ENCODE results near the gene HOXD12. TPM values are rescaled to one million over a fixed set of nuclear protein-coding genes. Genes with fewer than 3 reads are reported as not detected.

The HOXD12 gene
- total RNA-seq, 4 donors from 2014 or later = 0.27 TPM; not detected in 3

GRCh38 chr2:176149481-176149938, 49.9 kb downstream of the HOXD12 start:
- intact Hi-C loops (cut with DNase I; ENCODE audit: low total_unique reads) = no loop called here
- no peak overlapping the region for H3K4me3 ChIP-seq (ENCODE audit: low read depth, poor library complexity, severe bottlenecking)
- 59 to 74% methylated on average over 22 of the region's 22 CpGs for WGBS, 2 donors
- TF ChIP-seq POLR2A (IDR thresholded peaks at IDR 0.05) = no peak
- TF ChIP-seq, protein P1, sequence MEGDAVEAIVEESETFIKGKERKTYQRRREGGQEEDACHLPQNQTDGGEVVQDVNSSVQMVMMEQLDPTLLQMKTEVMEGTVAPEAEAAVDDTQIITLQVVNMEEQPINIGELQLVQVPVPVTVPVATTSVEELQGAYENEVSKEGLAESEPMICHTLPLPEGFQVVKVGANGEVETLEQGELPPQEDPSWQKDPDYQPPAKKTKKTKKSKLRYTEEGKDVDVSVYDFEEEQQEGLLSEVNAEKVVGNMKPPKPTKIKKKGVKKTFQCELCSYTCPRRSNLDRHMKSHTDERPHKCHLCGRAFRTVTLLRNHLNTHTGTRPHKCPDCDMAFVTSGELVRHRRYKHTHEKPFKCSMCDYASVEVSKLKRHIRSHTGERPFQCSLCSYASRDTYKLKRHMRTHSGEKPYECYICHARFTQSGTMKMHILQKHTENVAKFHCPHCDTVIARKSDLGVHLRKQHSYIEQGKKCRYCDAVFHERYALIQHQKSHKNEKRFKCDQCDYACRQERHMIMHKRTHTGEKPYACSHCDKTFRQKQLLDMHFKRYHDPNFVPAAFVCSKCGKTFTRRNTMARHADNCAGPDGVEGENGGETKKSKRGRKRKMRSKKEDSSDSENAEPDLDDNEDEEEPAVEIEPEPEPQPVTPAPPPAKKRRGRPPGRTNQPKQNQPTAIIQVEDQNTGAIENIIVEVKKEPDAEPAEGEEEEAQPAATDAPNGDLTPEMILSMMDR (IDR thresholded peaks at IDR 0.05) = no peak
- no peak for DNase-seq (ENCODE audit: low spot score in 2 of 2)

DNA sequence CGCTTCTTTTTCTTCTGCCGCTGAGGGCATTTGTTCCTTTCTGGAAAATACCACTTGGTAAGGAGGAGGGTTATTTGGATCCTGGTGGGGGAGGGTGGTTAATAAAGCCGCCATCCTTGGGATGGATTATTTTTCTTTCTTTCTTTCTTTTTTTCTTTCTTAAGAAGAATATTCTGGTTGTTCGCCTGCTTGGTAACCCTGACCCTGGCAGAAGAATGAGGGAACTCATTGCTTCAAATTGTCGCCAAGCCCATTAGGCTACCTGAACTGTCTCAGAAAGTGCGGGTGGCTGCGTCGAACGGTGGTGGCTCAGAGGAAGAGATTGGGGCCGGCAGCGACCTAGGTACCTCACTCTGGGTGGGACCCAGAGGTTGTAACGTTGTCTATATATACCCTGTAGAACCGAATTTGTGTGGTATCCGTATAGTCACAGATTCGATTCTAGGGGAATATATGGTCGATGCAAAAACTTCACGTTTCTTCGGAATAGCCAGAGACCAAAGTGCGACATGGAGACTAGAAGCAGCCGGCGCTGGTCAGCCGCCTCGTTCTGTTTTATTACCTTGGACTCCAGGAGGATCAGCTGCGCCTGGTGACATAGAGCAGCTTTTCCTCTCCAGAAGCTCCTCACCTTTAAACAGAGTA, 50.5 kb downstream of the HOXD12 start:
- TF ChIP-seq POLR2A (IDR thresholded peaks at IDR 0.05) = no peak
- TF ChIP-seq, protein P1 (IDR thresholded peaks at IDR 0.05) = no peak
- DNase-seq (ENCODE audit: low spot score in 2 of 2) = peak in 1 of 2 donors; percentile 77
- H3K4me3 ChIP-seq (ENCODE audit: low read depth, poor library complexity, severe bottlenecking) = no peak overlapping the region
- intact Hi-C loops (cut with DNase I; ENCODE audit: low total_unique reads) = no loop called here
- WGBS, 2 donors = 64 to 75% methylated on average over 24 of the region's 24 CpGs

GRCh38 chr2:176150584-176151441, 51.2 kb downstream of the HOXD12 start:
- intact Hi-C loops (cut with DNase I; ENCODE audit: low total_unique reads) = no loop called here
- 66 to 73% methylated on average over 14 of the region's 14 CpGs for WGBS, 2 donors
- peak in 1 of 2 donors; percentile 75 for DNase-seq (ENCODE audit: low spot score in 2 of 2)

GRCh38 chr2:176151442-176152287, 52.1 kb downstream of the HOXD12 start, which contains the start of gene HOXD4:
TSS of gene HOXD4 (plus strand) at chr2:176151550. CDS start at chr2:176151634, 84 bp downstream.
- TF ChIP-seq, protein P1 (IDR thresholded peaks at IDR 0.05) = no peak
- no peak for TF ChIP-seq POLR2A (IDR thresholded peaks at IDR 0.05)
- no peak within 1 kb of the TSS for H3K4me3 ChIP-seq (ENCODE audit: low read depth, poor library complexity, severe bottlenecking)
- DNase-seq (ENCODE audit: low spot score in 2 of 2) = peak in 1 of 2 donors; percentile 70
- intact Hi-C loops (cut with DNase I; ENCODE audit: low total_unique reads) = no loop called here
- WGBS, 2 donors = 38 to 58% methylated on average over 32 to 55 of the region's 55 CpGs

More at GRCh38 chr2:176150584-176151441, 51.2 kb downstream of the HOXD12 start:
- H3K4me3 ChIP-seq (ENCODE audit: low read depth, poor library complexity, severe bottlenecking) = no peak overlapping the region
- no peak for TF ChIP-seq POLR2A (IDR thresholded peaks at IDR 0.05)
- TF ChIP-seq, protein P1 (IDR thresholded peaks at IDR 0.05) = no peak

MicroRNAs within 50 kb of the gene (microRNA counts, 767-probe panel; counts per million panel counts)
- microRNA hsa-miR-10b-5p = 7,460 to 8,960 counts per million in 2 donors

Small RNAs within 50 kb of the gene (microRNA-seq; reads per million reads assigned to microRNA genes)
- 16,482 to 21,426 reads per million in 2 donors for gene MIR10B (ENCODE audit: borderline number of aligned reads in 1 of 2, borderline replicate concordance in 2 of 2)

Other genes with a start within 250 kb of the HOXD12 start
- gene LNPK, start 97.5 kb upstream of the HOXD12 start, total RNA-seq = 10 to 100 TPM; 19.0 to 26.5 (median 22.1) TPM
- gene EVX2, start 15.8 kb upstream of the HOXD12 start, total RNA-seq = not detected
- under 1 TPM in 1 of 4 donors, not detected in 3; 0.10 TPM for gene HOXD13, start 7.1 kb upstream of the HOXD12 start, total RNA-seq
- under 1 TPM in 1 of 4 donors, not detected in 3; 0.23 TPM for gene HOXD11, start 7.5 kb downstream of the HOXD12 start, total RNA-seq
- gene HOXD10, start 17.0 kb downstream of the HOXD12 start, total RNA-seq = 1 to 10 TPM in 2 of 4 donors, under 1 TPM in 1, not detected in 1; 0.29 to 3.1 (median 1.4) TPM
- 1 to 10 TPM in 3 of 4 donors, under 1 TPM in 1; 0.89 to 5.3 (median 2.1) TPM for gene HOXD9, start 22.9 kb downstream of the HOXD12 start, total RNA-seq
- 1 to 10 TPM; 2.4 to 8.9 (median 6.0) TPM for gene HOXD8, start 29.9 kb downstream of the HOXD12 start, total RNA-seq
- 1 to 10 TPM in 2 of 4 donors, not detected in 2; 2.2 to 2.6 TPM for gene HOXD4, start 51.8 kb downstream of the HOXD12 start, total RNA-seq
- 1 to 10 TPM in 2 of 4 donors, under 1 TPM in 1, not detected in 1; 0.56 to 3.1 (median 1.7) TPM for gene HOXD3, start 57.5 kb downstream of the HOXD12 start, total RNA-seq
- under 1 TPM in 3 of 4 donors, not detected in 1; 0.23 to 0.55 (median 0.27) TPM for gene HOXD1, start 88.9 kb downstream of the HOXD12 start, total RNA-seq
- gene MTX2, start 169.6 kb downstream of the HOXD12 start, total RNA-seq = 10 to 100 TPM; 27.1 to 33.3 (median 29.1) TPM

All from lower leg skin (tissue), 4 donors.